PC-9 (cell line): ENCODE measurements around the gene CAPZB.

Experiments
- CTCF ChIP-seq: fragments of 200-600 bp; sonication (generic); conservative IDR thresholded peaks from 2 replicates; pipeline ENCODE4 v1.6.1; 2017; ENCODE audit warnings: mixed run types, antibody characterized with exemption, mild to moderate bottlenecking, moderate library complexity
- EZH2 ChIP-seq: fragments of 200-600 bp; sonication (generic); IDR thresholded peaks from 2 replicates; pipeline ENCODE4 v1.8.0; 2017; ENCODE audit warnings: antibody characterized with exemption, low read depth

DNA sequence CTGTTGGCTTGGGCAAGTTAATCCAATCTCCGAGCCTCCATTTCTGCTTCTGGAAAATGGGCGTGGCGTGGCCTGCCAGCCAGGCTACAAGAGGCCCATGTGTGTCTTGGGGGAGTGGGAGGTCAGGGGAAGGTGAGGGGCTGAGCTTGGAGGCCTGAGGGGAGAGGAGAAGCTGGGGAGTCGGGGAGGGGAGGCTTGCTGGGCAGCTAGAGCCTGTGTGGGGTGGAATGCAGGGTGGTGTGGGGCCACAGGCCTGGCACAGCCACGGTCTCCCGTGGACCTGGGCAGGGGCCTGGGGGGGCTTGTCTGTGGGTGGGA is 158.6 kb downstream of the CAPZB start:
- TF ChIP-seq CTCF = no peak
- TF ChIP-seq EZH2 = no peak
